ENCODE results near the gene KPTN. TPM values are rescaled to one million over a fixed set of nuclear protein-coding genes. Genes with fewer than 3 reads are reported as not detected.

Gene KPTN
- total RNA-seq, 1 experiment from 2014 or later: 22.8 TPM

- no peak overlapping the region for H3K27ac Mint-ChIP-seq (ENCODE audit: unreplicated experiment)
- CTCF ChIA-PET: interaction anchor here (1.0 to 2.0 kb wide), 3 partner anchors 80 to 263 kb away, joined by 3 to 44 read pairs (median 10); partner anchors contain the start of gene NAPA
- H3K27me3 Mint-ChIP-seq (ENCODE audit: unreplicated experiment): peaks cover 90% of the 10 kb centered on the region
- no peaks in the 10 kb centered on the region for H3K9me3 Mint-ChIP-seq (ENCODE audit: low read depth, unreplicated experiment)
- no peak for DNase-seq
- no peaks in the 10 kb centered on the region for H3K36me3 Mint-ChIP-seq (ENCODE audit: insufficient read depth, unreplicated experiment)
- H3K4me3 Mint-ChIP-seq (ENCODE audit: low read depth, unreplicated experiment): no peak overlapping the region
- no TSS peak for BruUV-seq (replicated peaks)
- no peak for TF ChIP-seq CTCF (IDR thresholded peaks at IDR 0.05; ENCODE audit: unreplicated experiment)
- intact Hi-C loops (cut with micrococcal nuclease; ENCODE audit: unreplicated experiment): no loop called here
- peaks cover 12% of the 10 kb centered on the region for H3K4me1 Mint-ChIP-seq (ENCODE audit: low read depth, unreplicated experiment)
Measured at GRCh38 chr19:47435196-47435595, 48.8 kb downstream of the KPTN start.

- no peak overlapping the region for H3K27ac Mint-ChIP-seq (ENCODE audit: unreplicated experiment)
Measured at GRCh38 chr19:47434088-47434487, 49.9 kb downstream of the KPTN start.

GRCh38 chr19:47433121-47433520, 50.9 kb downstream of the KPTN start:
- BruUV-seq (replicated peaks): no TSS peak
- H3K36me3 Mint-ChIP-seq (ENCODE audit: insufficient read depth, unreplicated experiment): no peaks in the 10 kb centered on the region
- H3K4me3 Mint-ChIP-seq (ENCODE audit: low read depth, unreplicated experiment): no peak overlapping the region
- H3K27me3 Mint-ChIP-seq (ENCODE audit: unreplicated experiment): peaks cover 69% of the 10 kb centered on the region
- CTCF ChIA-PET: interaction anchor here (0.8 to 1.6 kb wide), 3 partner anchors 263 to 266 kb away, joined by 3 to 4 read pairs (median 3); no protein-coding TSS in a partner anchor
- H3K9me3 Mint-ChIP-seq (ENCODE audit: low read depth, unreplicated experiment): no peaks in the 10 kb centered on the region
- H3K4me1 Mint-ChIP-seq (ENCODE audit: low read depth, unreplicated experiment): peaks cover 12% of the 10 kb centered on the region
- H3K27ac Mint-ChIP-seq (ENCODE audit: unreplicated experiment): no peak overlapping the region
- no peak for DNase-seq
- intact Hi-C loops (cut with micrococcal nuclease; ENCODE audit: unreplicated experiment): no loop called here
- no peak for TF ChIP-seq CTCF (IDR thresholded peaks at IDR 0.05; ENCODE audit: unreplicated experiment)

More at GRCh38 chr19:47434088-47434487, 49.9 kb downstream of the KPTN start:
- Mint-ChIP-seq H3K4me3 (ENCODE audit: low read depth, unreplicated experiment) (no peak overlapping the region), H3K36me3 (ENCODE audit: insufficient read depth, unreplicated experiment) (no peaks in the 10 kb centered on the region), H3K4me1 (ENCODE audit: low read depth, unreplicated experiment) (peaks cover 12% of the 10 kb centered on the region), H3K27me3 (ENCODE audit: unreplicated experiment) (peaks cover 79% of the 10 kb centered on the region), H3K9me3 (ENCODE audit: low read depth, unreplicated experiment) (no peaks in the 10 kb centered on the region)
- CTCF ChIA-PET: interaction anchor here (0.8 to 1.6 kb wide), 3 partner anchors 262 to 265 kb away, joined by 3 to 4 read pairs (median 3); no protein-coding TSS in a partner anchor
- TF ChIP-seq CTCF (IDR thresholded peaks at IDR 0.05; ENCODE audit: unreplicated experiment): no peak
- no TSS peak for BruUV-seq (replicated peaks)
- no peak for DNase-seq
- intact Hi-C loops (cut with micrococcal nuclease; ENCODE audit: unreplicated experiment): no loop called here

GRCh38 chr19:47432499-47432898, 51.5 kb downstream of the KPTN start:
- no peak overlapping the region for H3K27ac Mint-ChIP-seq (ENCODE audit: unreplicated experiment)
- no peak for DNase-seq
- H3K4me1 Mint-ChIP-seq (ENCODE audit: low read depth, unreplicated experiment): peaks cover 10% of the 10 kb centered on the region
- TF ChIP-seq CTCF (IDR thresholded peaks at IDR 0.05; ENCODE audit: unreplicated experiment): no peak
- H3K36me3 Mint-ChIP-seq (ENCODE audit: insufficient read depth, unreplicated experiment): no peaks in the 10 kb centered on the region
- peaks cover 63% of the 10 kb centered on the region for H3K27me3 Mint-ChIP-seq (ENCODE audit: unreplicated experiment)
- intact Hi-C loops (cut with micrococcal nuclease; ENCODE audit: unreplicated experiment): no loop called here
- H3K4me3 Mint-ChIP-seq (ENCODE audit: low read depth, unreplicated experiment): no peak overlapping the region
- no peaks in the 10 kb centered on the region for H3K9me3 Mint-ChIP-seq (ENCODE audit: low read depth, unreplicated experiment)
- CTCF ChIA-PET: interaction anchor here (1.0 kb wide), 1 partner anchor 264 kb away, joined by 3 read pairs; no protein-coding TSS in a partner anchor
- BruUV-seq (replicated peaks): no TSS peak

Data from Calu3 (cell line).